Activated naive CD4-positive, alpha-beta T cell treated with Interleukin-2 at 50 U/mL for 16 hours (primary cell): ENCODE data around the gene ABLIM1.
"Not testable (repeated sequence)": the region's sequence is repeated elsewhere in the genome, so short reads cannot be mapped to it uniquely, and the experiment has no call there.

Experiments
- DNase-seq: peaks from one replicate; pipeline ENCODE4 v3.0.0-alpha.2; 2020

ABLIM1 gene

DNA sequence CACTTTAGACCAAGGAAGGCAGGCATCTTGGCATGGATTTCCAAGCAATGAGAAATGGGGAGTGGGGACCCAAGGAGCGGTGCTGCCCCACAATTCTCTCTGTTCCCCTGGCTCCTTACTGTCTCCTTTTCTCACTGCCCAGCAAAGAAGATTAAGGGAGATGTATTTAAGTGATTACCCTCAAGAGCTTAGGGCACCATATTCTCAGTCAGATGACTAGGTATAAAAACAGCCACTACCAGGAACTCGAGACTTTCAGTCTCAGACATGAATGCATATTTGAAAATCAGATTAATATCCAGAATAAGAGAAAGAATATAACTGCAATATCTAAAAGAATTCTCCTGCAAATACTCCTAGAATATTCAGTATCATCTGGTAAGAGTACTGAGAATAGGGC, at the start of gene ABLIM1:
TSS of gene ABLIM1 (minus strand) at position 101 of the 400 bp plus-strand sequence. CDS start at position 26, 75 bp downstream.
- no peak for DNase-seq

DNA sequence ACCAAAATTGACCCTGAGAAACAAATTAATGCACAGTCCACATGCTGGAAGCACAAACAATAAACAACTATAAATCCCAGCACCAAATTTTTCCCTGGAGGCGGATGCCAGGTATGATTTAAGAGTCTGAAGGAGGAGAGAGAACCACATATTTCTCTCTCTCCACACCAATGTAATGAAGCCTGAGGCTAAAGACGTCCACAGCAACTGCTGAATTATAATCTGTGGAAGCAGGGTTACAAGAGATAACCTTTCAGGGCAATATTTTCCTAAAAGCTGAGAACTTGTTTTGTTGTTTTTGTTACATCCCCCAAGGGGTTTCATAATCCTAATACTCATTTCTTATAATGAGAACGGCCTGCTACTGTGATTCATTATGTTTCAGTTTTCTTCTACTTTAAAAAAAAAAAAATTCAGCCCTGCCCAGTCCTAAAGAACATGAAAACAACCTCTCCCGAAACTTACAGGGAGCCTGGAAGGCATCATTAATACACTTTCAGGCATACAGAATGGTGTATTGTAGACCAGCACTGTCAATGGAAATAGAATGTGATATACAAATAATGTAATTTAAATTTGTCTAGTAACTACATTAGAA, 48.5 kb upstream of the ABLIM1 start:
- DNase-seq = no peak

DNA sequence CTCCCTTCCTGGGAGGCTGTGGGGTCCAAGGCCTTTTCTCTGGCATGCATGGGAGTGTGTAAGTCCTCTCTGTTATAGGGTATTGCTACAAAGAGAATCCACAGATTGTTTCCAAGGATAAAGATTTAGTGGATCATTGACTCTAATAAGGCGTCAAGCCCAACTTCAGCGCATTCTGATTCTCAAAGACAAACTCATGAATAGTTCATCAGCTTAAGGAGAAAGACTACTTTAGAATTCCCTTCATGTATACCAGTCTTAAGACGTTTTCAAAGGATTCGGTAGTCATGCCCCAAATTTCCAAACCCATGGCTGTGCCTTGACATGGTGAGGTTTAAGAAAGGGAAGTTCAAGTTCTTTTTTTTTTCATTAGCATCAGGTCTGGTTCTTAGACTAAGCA, 46.6 kb upstream of the ABLIM1 start:
- no peak for DNase-seq

DNA sequence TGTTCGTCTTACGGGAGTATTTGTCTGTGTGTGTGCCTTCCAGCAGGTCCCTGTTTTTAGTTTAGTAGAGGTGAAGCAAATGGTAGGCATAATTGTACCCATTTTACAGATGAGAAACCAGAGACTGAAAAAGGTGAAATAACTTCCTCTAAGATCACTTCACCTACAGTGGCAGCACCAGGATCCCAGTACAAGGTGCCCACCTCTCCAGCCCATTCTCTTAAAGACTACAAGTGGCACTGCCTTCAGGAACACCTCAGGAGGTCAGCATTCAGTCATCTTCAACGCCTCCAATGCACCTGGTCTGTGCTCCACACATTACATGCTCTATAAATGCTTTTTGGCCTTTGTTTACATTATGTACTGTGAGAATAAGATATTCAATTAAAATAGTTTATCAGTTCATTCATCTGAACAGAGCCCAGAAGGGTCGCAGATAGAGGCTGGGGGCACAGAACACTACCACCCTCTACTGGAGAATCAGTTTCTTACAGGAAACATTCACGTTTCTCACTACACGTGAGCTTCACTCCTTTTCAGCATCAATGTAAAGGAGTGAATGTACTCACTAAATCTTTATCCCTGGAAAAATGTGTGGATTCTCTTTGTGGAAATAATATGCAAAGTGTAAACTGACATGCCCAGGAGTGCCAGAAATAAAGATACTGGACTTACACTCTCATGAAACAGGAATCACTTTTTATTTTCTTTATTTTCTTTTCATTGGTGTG, 45.5 kb upstream of the ABLIM1 start:
- no peak for DNase-seq

DNA sequence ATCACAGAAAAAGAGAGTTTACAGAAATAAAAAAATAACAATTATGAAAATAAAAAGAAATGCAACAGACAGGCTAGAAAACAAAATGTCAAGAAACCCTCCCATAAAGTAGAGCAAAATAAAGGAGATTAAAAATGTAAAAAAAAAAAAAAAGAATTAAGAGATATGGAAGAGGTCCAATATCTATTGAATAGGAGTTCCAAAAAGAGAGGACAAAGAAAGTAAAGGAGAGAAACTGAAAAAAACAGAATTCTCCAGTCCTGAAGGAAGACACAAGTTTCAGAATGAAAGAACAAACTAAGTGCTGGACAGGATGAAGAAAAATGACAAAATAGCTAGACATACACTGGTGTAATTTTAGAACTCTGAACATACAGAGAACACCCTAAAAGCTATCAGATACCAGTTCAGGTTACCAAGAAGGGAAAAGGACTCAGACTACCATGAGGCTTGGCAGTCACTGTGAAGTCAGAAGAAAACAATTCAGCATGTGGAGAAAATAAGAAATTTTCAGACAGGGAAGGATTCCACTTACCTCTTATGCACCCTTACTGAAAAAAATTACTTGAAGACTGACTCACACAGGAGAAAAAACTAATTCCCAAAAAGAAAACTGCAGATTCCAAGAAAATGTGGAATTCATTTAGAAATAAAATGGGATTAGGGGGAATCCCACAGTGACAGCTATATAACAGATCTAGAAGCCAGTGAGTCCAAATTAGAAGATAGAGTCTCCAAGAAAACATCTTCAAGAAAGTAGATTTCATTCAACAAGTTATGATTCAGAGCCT, 40.4 kb upstream of the ABLIM1 start:
- DNase-seq = no peak

DNA sequence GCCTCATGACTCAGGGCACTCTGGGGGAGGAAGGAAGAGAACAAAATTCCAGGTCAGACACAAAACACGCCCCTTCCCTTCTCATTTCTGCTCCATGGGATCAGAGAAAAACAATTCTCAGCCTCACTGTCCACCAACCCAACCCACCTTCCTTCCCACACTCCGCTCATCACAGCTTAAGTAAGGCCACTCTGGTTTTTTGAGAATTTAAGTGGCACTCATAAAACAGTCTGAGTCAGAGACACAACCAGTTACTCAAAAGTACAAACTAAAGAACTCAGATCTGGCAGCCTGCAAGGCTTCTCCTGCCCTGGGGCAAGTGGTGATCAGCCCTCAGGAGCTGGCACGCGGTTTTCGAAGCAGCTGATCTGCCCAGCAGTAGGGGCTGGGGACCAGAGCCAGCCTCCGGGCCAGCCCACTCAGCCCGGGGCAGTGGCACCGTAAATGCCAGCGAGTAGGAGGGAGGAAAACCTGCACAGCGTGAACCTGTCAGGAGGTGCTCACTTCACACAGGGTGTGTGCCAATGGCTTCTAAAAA, 39.1 kb upstream of the ABLIM1 start:
- no peak for DNase-seq

DNA sequence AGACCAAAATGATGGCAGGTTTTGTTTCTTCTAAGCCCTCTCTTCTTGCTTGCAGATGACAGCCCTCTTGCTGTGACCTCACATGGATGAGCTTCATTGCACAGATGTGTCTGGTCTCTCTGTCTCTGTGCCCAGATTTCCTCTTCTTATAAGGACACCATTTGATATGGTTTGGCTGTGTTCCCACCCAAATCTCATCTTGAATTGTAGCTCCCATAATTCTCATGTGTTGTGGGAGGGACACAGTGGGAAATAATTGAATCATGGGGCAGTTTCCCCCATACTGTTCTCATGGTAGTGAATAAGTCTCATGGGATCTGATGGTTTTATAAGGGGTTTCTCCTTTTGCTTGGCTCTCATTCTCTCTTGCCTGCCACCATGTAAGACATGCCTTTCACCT, 38.2 kb upstream of the ABLIM1 start:
- DNase-seq = not testable (repeated sequence)

DNA sequence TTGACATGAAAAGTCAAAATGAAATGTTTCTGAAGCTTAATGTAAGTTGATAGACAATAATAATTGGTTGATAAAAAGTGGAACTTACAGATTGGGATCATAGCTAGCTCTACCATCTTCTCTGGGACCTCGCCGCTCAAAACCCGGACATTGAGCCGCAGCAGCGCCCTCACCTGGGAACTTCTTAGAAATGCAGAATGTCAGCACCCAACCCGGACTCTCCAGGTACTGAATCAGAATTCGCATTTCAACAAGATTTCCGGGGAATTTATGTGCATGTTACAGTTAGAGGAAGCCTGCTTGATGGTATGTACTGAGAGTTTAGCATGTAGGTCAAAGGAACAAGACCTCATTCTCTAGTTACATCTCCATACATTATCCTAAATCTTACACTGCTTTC, 36.7 kb upstream of the ABLIM1 start:
- peak; percentile 37 for DNase-seq

DNA sequence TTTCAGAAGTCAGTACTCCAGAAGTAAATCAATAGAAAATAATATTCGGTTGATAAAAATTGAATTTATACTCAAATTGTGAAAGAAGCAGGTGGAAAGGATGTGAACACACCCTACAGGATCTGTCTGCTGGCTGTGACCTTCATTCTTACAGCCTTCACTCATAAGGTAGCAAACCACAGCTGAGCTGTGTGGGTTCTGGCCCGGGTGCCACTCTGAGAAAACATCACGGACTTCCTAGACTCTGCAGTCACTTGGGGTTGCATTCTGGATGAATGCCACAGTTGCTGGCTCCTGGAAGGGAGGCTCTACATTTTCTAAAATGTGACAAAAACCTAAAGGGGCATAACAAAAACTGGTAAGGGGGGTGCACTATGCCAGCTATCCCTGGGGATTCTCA, 36.0 kb upstream of the ABLIM1 start:
- DNase-seq = no peak

DNA sequence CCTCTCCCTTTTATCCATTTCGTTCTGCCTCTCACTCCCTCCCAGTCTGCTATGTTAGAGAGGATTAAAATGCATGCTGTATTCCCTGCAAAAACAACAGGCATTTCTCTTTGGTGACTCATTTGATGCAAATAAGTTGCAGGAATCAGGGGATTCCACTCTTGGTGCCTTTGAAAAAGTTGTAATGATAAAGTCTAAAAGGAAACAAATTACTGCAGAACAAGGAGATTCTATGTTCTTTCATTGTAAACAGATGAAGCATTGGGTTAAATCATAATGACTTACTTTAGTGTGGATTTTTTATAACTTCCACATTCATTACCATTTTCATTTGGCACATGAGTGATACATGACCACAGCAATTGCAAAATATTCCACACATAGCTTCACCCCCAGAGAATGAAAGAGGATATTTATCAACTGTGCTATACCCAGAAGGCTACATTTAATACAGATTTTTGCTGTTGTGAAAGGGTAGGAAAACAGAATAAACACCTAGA, 33.4 kb upstream of the ABLIM1 start:
- no peak for DNase-seq

DNA sequence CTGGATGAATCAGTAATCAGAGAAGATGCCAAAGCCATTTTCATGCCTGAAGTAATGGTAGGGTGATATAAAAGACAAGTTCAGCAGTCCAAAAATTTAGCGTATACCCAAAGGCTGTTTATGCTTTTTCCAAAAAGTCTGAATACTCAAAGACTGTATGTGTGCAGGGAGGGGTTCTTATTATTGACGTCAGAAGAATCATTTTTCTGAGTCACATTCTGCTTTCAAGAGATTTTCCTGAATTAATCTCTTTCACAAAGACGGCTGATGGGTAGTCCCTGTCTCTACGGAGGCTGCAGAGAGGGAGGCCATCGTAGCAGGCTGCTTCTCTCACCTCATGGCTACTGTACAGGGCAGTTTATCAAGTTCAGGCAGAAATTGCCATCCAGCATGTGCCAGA, 30.7 kb upstream of the ABLIM1 start:
- DNase-seq = no peak

DNA sequence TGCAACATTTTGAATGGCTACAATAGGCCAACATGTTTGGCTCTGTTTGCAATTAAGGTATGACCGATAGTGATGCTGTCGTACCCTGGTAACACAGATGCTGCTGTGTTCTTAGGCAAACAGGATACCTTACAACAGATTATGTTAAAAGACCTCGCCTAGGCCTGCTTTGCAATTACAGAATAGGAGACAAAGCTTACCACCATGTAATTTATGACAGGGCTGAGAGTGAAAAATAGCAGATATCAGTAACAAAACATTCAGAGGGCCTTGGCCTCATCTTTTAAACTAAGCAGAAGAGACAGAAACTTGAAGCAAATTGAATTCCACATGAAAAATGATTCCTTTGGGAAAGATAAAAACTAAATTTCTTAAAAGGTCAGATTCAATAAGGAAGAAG, 29.4 kb upstream of the ABLIM1 start:
- no peak for DNase-seq

DNA sequence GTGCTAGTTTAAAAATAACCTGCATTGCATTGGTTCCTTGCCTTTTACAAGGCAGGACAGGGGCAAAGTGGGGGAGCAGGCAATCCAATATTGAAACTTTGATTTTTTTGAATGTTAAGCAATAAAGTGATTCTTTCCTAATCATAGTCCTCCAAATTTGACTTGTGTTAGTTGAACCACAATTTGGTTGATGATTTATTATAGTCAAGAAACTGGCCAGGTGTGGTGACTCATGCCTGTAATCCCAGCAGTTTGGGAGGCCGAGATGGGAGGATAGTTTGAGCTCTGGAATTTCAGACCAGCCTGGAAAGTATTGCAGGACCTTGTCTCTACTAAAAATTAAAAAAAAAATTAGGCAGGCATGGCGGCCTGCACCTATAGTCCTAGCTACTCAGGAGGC, 27.9 kb upstream of the ABLIM1 start:
- DNase-seq = no peak

DNA sequence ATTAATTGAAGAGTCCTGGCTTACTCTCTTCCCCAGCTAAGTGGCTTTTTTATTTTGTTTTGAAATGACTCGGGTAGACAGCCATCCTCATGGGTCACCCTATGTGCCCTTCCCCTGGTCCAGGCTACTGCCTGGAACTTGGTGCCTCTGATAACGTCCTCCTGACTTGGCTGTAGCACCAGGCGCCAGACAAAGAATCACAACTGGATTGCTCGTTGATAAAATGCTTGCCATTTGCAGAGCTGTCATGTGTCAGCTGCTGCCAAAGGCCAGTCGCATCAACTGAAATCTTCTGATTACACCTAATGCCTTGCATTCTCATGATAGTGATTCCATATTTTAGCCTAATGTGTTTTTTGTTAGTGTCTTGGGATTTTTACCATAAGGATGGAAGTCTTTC, 27.4 kb upstream of the ABLIM1 start:
- no peak for DNase-seq

DNA sequence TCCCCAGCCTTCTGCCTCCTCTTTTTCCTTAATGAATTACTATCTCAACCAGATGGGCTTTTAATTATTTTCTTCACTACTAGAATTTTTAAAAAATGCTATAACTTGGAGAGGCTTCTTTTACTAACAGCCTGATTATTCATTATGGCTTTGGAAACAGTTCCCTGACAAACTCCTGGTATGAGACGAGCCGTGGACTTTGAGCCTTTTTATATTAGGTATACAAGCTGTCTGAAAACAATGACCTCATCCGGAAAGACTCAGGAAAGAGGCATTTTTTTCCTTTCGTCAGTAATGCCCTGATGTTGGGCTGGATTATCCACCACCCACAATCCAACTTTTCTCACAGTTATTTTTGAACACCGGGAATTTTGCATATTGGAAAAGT, 26.7 kb upstream of the ABLIM1 start:
- DNase-seq = no peak

DNA sequence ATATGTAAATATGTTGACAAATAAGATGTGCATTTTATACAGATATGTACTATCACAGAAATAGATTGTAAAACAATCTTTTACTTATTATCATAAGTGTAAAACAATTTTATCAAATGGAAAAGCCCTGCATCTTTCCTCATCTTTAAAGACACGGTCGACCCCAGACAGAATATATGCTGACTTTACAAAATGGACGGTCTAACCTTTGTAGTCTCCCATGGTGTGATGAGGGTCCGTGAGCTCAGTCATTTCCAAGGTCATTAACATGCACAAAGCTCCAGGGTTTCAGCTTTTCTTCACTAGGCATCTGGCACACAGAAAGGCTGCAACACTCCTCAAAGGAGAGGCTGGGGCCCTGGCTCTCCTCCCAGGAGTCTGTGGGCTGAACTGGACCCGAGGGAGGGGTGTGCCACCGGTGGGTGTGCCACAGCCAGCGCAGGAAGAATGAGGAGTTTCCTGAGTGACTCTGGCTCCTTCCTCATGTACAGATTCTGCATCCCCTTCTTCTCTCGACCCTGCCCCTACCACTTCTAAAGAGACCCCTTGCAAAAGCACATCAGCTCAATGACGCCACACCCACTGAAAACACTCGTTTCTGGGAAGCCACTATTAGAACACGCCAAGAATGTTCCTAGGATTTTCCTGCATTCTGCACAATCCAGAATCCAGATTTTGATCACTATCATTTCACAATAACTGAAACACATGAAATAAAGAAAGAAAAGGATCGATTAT, 26.2 kb upstream of the ABLIM1 start:
- no peak for DNase-seq

DNA sequence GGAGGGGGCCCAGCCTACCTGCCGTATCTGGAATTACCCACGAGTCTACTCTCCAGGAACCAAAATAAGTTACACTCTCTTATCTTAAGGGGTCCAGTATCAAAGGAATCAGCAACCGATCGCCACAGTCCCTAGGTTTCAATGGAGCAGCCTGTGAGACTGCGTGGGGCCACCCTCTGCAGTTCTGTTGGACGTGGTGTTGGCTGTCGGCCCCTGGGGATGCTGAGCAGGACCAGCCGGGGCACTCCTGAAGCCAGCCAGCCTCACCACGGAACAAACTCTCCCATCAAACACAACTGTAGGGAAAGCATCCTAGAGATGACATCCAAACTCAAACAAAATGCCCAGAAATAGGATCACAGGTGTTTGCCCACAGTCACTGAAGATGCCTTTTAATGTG, 25.5 kb upstream of the ABLIM1 start:
- DNase-seq = no peak

DNA sequence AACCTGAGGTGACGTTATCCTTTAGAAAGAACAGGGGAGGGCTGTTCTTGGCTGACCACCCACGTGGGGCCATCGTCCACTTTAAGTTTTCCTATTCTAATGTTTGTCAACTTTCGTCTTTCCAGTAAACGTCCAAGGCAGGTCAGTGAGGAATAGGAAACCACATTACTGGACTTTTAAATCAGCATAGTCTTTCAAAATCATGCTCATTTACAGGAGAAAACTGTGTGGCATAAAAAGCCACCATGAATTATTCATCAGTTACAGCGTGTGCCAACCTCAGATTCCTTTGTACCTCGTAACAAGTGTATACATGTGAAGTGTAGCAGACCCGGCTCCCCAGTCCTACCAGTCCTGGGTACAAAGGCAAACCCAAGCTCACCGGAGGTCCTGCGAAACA, 25.1 kb upstream of the ABLIM1 start:
- DNase-seq = no peak

DNA sequence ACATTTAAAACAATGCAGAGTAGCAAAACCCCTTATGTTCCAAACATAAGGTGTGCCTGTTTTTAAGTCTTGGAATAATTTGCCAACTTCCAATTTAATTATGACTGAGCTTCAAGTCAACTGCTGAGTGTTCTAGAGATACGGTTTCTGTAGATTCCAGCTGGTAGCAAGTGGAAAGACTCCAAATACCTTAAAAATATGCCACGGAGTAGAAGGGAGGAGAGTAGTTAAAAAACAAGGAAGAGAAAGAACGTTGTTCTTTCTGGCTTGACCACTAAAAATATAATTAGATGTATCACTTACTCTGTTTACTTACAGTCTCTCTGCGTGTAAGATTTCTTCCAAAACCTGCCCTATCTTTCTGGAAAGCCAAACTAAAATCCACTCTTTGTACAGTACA, 24.5 kb upstream of the ABLIM1 start:
- no peak for DNase-seq

DNA sequence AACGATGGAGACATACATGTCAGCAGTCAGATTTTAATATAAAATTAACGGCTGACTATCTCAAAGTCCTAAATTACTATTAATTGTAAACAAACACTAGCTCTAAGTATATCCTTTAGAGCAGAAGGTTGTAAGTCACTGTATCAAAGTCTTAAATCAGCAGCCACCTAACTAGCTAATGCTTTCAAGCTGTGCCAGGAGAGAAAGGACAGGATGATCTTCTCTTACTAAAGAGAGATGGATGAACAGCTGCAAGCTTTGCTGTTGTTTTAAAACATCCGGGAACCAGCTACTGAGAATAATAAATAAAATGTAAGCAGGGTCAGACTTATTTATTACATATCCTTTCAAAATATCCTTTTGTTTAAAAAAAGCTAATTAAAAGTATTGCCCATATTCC, 24.0 kb upstream of the ABLIM1 start:
- no peak for DNase-seq

DNA sequence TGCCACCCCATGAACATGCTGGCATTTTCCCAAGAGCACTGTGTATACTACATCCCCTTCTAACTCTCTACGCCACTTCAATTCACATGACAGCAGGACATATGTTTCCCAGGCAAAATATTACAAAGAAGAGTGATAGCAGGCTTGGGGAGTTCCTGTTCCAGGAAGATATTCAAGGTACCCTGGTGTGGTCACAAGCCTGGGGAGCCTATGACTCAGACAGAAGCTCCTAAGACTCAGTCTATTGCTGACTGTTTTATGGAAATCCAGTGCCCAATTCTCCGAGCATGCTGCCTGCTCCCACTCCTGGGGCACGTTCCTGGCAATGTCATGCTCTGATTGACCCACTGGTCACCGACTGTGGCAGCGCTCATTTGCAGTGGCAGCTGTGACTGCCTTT, 23.5 kb upstream of the ABLIM1 start:
- DNase-seq = no peak

DNA sequence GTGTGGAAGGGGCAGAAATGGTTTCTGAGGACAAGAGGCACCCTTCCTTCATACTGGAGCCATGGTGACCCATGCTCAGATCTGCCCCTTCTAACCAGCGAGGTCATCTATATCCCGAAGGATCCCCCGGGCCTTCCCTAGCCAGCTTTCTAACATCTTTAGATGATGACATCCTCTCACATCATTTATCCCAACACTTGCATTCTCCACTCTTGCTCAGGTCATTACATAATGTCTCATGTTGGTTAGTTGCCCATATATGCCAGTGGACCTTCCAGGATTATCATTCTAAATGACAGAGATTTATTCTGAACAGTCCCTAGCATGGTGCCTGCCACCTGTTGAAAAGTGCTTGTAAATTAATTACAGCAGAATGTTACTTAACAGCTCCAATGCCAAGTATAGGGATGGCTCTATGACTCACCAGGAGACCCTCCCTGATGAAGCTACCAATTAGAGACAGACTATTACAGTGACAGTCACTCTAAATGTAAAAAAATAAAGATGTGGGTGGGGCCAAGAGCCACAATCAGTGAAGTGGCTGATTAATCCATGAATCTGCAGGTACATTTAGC, 22.6 kb upstream of the ABLIM1 start:
- no peak for DNase-seq

DNA sequence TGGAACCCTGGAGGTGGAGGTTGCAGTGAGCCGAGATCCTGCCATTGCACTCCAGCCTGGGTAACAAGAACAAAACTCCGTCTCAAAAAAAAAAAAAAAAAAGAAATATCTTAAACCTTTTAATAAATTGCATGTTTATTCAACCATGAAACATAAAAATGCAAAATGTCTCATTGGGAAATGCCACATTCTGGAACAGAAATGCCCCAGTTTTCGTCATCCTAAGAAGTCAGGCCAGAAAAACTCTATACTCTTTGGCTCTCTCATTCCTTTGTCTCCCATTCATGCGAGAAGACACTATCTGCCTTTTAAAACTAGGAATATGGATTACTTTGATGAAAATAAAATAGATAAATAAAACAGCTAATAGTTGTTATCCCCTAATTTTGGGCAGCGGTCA, 21.5 kb upstream of the ABLIM1 start:
- DNase-seq = no peak
